Smooth muscle cell (in vitro differentiated cells): ENCODE data around the gene HIC1. TPM values are rescaled to one million over a fixed set of nuclear protein-coding genes. Genes with fewer than 3 reads are reported as not detected.

Source experiments
- DNase-seq: peaks from one replicate; lab custom pipeline; 2025; ENCODE audit not compliant: unreplicated experiment; lab: John Stamatoyannopoulos, UW
- H2AFZ ChIP-seq: fragments of 200-600 bp; sonication (generic); 2 replicates; pipeline ENCODE4 v1.6.0; 2016; ENCODE audit warnings: antibody characterized with exemption, low read depth, mild to moderate bottlenecking
- H3F3A ChIP-seq: fragments of 200-600 bp; sonication (generic); 2 replicates; pipeline ENCODE4 v1.6.0; 2017; ENCODE audit warnings: antibody characterized with exemption, low read depth
- H3K27ac ChIP-seq: fragments of 200-600 bp; sonication (generic); 2 replicates; pipeline ENCODE4 v1.5.1; 2016; ENCODE audit warnings: low read depth, mild to moderate bottlenecking
- H3K27me3 ChIP-seq: fragments of 200-600 bp; sonication (generic); 2 replicates; pipeline ENCODE4 v1.6.1; 2016; ENCODE audit warnings: low read depth, mild to moderate bottlenecking
- H3K36me3 ChIP-seq: fragments of 200-600 bp; sonication (generic); 2 replicates; pipeline ENCODE4 v1.5.1; 2016; ENCODE audit warnings: low read depth
- H3K4me1 ChIP-seq: fragments of 200-600 bp; sonication (generic); 2 replicates; pipeline ENCODE4 v1.5.1; 2016; ENCODE audit warnings: low read depth
- H3K4me2 ChIP-seq: fragments of 200-600 bp; sonication (generic); 2 replicates; pipeline ENCODE4 v1.6.0; 2016; ENCODE audit warnings: mild to moderate bottlenecking
- H3K4me3 ChIP-seq: fragments of 200-600 bp; sonication (generic); 2 replicates; pipeline ENCODE4 v1.5.1; 2016; ENCODE audit warnings: mild to moderate bottlenecking
- H3K79me2 ChIP-seq: fragments of 200-600 bp; sonication (generic); 2 replicates; pipeline ENCODE4 v1.6.0; 2016; ENCODE audit warnings: low read depth, mild to moderate bottlenecking
- H3K9ac ChIP-seq: fragments of 200-600 bp; sonication (generic); 2 replicates; pipeline ENCODE4 v1.6.0; 2016; ENCODE audit warnings: low read depth
- H3K9me3 ChIP-seq: fragments of 200-600 bp; sonication (generic); replicated peaks from 2 replicates; pipeline ENCODE4 v1.5.1; 2016; ENCODE audit warnings: low read depth
- H4K20me1 ChIP-seq: fragments of 200-600 bp; sonication (generic); 2 replicates; pipeline ENCODE4 v1.6.0; 2016; ENCODE audit warnings: low read depth
- CTCF ChIP-seq: fragments of 200-600 bp; sonication (generic); IDR thresholded peaks from 2 replicates; pipeline ENCODE4 v1.5.1; 2017; ENCODE audit warnings: borderline replicate concordance, mild to moderate bottlenecking, antibody characterized with exemption; ENCODE audit not compliant: insufficient read depth, poor library complexity, severe bottlenecking
- WGBS: methylation state at CpG from one replicate; pipeline ENCODE4 v1.1.7; 2016; ENCODE audit warnings: low lambda C conversion rate; 5-methylcytosine and 5-hydroxymethylcytosine counted together
- polyA plus RNA-seq: library from polyadenylated mRNA; unstranded; fragments of >200 nt; fragmentation: Nextera tagmentation; extraction: Ambion mirVana; gene quantifications from 2 replicates; pipeline ENCODE4 v1.2.1, GENCODE V29; 2016
- total RNA-seq: library from RNA; depleted of rRNA; stranded (reverse); fragments of >200 nt; gene quantifications from 2 replicates; pipeline ENCODE4 v1.2.3, GENCODE V29; 2014

Gene HIC1
- total and polyA plus RNA-seq, 2 experiments from 2014 or later = 2.9 to 5.2 TPM

DNA sequence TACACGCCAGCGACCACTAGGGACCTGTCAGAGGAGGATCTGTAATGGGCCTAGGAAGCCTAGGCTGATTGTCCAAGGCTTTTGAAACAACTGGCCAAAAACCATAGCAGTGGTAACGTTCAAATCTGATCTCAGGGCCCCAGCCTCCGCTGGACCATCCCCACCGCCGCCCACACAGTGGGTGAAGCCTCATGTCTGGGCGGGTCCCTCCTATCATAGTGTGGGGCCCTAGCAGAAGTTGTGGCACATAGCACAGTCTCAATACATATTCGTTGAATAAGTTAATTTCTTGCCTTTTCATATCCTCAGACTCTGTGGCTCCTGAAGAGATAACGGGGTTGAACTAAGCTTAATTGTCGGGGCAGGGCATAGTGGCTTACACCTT, 24.1 kb upstream of the HIC1 start:
- no peaks in the 10 kb centered on the region for H3K9me3 ChIP-seq
- H3K4me2 ChIP-seq = peak overlapping the region; percentile 95
- 29% methylated on average over 10 of the region's 10 CpGs for WGBS
- H3K4me3 ChIP-seq = peak overlapping the region; percentile 92
- peaks cover 6% of the 10 kb centered on the region for H3K4me1 ChIP-seq
- H2AFZ ChIP-seq = no peak overlapping the region
- DNase-seq = no peak
- peaks cover 15% of the 10 kb centered on the region for H3K27me3 ChIP-seq
- H3K36me3 ChIP-seq = no peaks in the 10 kb centered on the region
- peak; percentile 35 for TF ChIP-seq CTCF
- H3K27ac ChIP-seq = no peak overlapping the region
- H3K79me2 ChIP-seq = peaks cover 14% of the 10 kb centered on the region
- H3F3A ChIP-seq = no peaks in the 10 kb centered on the region
- peak overlapping the region; percentile 32 for H3K9ac ChIP-seq
- H4K20me1 ChIP-seq = no peaks in the 10 kb centered on the region

GRCh38 chr17:2033153-2033552, 21.8 kb upstream of the HIC1 start:
- Histone ChIP-seq H3K4me1 (peaks cover 5% of the 10 kb centered on the region), H3K27me3 (no peaks in the 10 kb centered on the region), H3K4me2 (peak overlapping the region; percentile 30), H3F3A (no peaks in the 10 kb centered on the region), H3K79me2 (peaks cover 14% of the 10 kb centered on the region), H3K36me3 (no peaks in the 10 kb centered on the region), H3K27ac (peak overlapping the region; percentile 68), H2AFZ (no peak overlapping the region), H3K9me3 (no peaks in the 10 kb centered on the region), H4K20me1 (no peaks in the 10 kb centered on the region), H3K9ac (no peak overlapping the region), H3K4me3 (no peak overlapping the region)
- no peak for TF ChIP-seq CTCF
- no peak for DNase-seq
- 77% methylated on average over 7 of the region's 7 CpGs for WGBS

GRCh38 chr17:2034157-2034556, 20.7 kb upstream of the HIC1 start:
- Histone ChIP-seq H3K79me2 (peaks cover 14% of the 10 kb centered on the region), H3K9ac (no peak overlapping the region), H2AFZ (no peak overlapping the region), H3K36me3 (no peaks in the 10 kb centered on the region), H3K4me2 (no peak overlapping the region), H3K4me3 (no peak overlapping the region), H3K27ac (no peak overlapping the region), H3K9me3 (no peaks in the 10 kb centered on the region), H3K4me1 (peaks cover 5% of the 10 kb centered on the region), H3K27me3 (no peaks in the 10 kb centered on the region), H3F3A (no peaks in the 10 kb centered on the region), H4K20me1 (no peaks in the 10 kb centered on the region)
- WGBS = 90% methylated on average over 5 of the region's 7 CpGs
- no peak for TF ChIP-seq CTCF
- DNase-seq = no peak

- Histone ChIP-seq H3K27ac (no peak overlapping the region), H4K20me1 (no peaks in the 10 kb centered on the region), H3K79me2 (peaks cover 14% of the 10 kb centered on the region), H3K27me3 (no peaks in the 10 kb centered on the region), H3K4me3 (no peak overlapping the region), H3K9ac (no peak overlapping the region), H3K36me3 (no peaks in the 10 kb centered on the region), H2AFZ (no peak overlapping the region), H3F3A (no peaks in the 10 kb centered on the region), H3K4me2 (no peak overlapping the region), H3K9me3 (no peaks in the 10 kb centered on the region), H3K4me1 (peaks cover 5% of the 10 kb centered on the region)
- DNase-seq = no peak
- TF ChIP-seq CTCF = no peak
- WGBS = 79% methylated on average over 7 of the region's 9 CpGs
Measured at GRCh38 chr17:2034806-2035540, 19.9 kb upstream of the HIC1 start.
